H1 (cell line): Measurements from ENCODE around the gene CEP41. TPM values are rescaled to one million over a fixed set of nuclear protein-coding genes. Genes with fewer than 3 reads are reported as not detected.

Experiments used
- CTCF ChIA-PET: fragments of 300-600 bp; sonication (Branson Sonifier 250); formaldehyde crosslinking; loops from one replicate; lab custom pipeline; 2021; ENCODE audit not compliant: partially characterized antibody; lab: Charles Lee
- POLR2A ChIA-PET: fragments of 300-600 bp; sonication (Branson Sonifier 250); formaldehyde crosslinking; loops from one replicate; lab custom pipeline; 2021; ENCODE audit warnings: inconsistent platforms; ENCODE audit not compliant: partially characterized antibody; lab: Charles Lee
- DNase-seq, 2 experiments: peaks; one replicate each; pipeline versions ENCODE4 v3.0.0 to v3.0.0-alpha.2; 2010 to 2022; ENCODE audit warnings: low spot score in 2 of 2, low read depth in 1 of 2, mixed read lengths in 1 of 2
- FAIRE-seq: peaks from 2 replicates; lab custom pipeline; 2011; peaks lifted over from hg19 to GRCh38; lab: Jason Lieb, UNC
- H2AFZ ChIP-seq: 2 replicates; pipeline ENCODE4 v1.8.1; 2012; ENCODE audit warnings: low read length, inconsistent platforms
- H2AK5ac ChIP-seq: 2 replicates; pipeline ENCODE4 v1.6.1; 2013; ENCODE audit warnings: low read depth, low read length
- H2BK120ac ChIP-seq: replicated peaks from 2 replicates; pipeline ENCODE3; 2013; ENCODE audit warnings: low read depth, low read length, inconsistent platforms
- H2BK12ac ChIP-seq: 2 replicates; pipeline ENCODE4 v1.6.1; 2013; ENCODE audit warnings: low read depth, low read length
- H2BK15ac ChIP-seq: 2 replicates; pipeline ENCODE4 v1.6.1; 2013; ENCODE audit warnings: low read length
- H2BK20ac ChIP-seq: 2 replicates; pipeline ENCODE4 v1.6.1; 2013; ENCODE audit warnings: low read length
- H2BK5ac ChIP-seq: 2 replicates; pipeline ENCODE4 v1.6.1; 2013; ENCODE audit warnings: low read depth, low read length
- H3K14ac ChIP-seq: 2 replicates; pipeline ENCODE4 v1.6.1; 2013; ENCODE audit warnings: inconsistent platforms; ENCODE audit not compliant: insufficient read length
- H3K18ac ChIP-seq: 2 replicates; pipeline ENCODE4 v1.6.1; 2013; ENCODE audit warnings: low read length; ENCODE audit errors: extremely low read depth
- H3K23ac ChIP-seq: 2 replicates; pipeline ENCODE4 v1.6.1; 2013; ENCODE audit warnings: inconsistent platforms; ENCODE audit not compliant: insufficient read length
- H3K23me2 ChIP-seq: 2 replicates; pipeline ENCODE4 v1.6.1; 2013; ENCODE audit warnings: low read depth, low read length
- H3K27ac ChIP-seq: 2 replicates; pipeline ENCODE4 v1.6.1; 2011; ENCODE audit warnings: low read depth, low read length, inconsistent platforms
- H3K27me3 ChIP-seq, 4 experiments: replicated peaks in 1 of 4; 1 replicate in 1 of 4; 2 replicates in 3 of 4; pipeline versions ENCODE4 v1.6.1 to v1.8.1; 2011 to 2013; ENCODE audit warnings: low read length in 3 of 4, mild to moderate bottlenecking in 3 of 4, inconsistent platforms in 2 of 4, mixed read lengths in 2 of 4, moderate library complexity in 1 of 4; ENCODE audit not compliant: control insufficient read depth in 3 of 4, insufficient read depth in 3 of 4; ENCODE audit errors: extremely low read depth in 1 of 4
- H3K36me3 ChIP-seq, 4 experiments: 2 replicates each; pipeline versions ENCODE4 v1.6.1 to v1.8.1; 2011 to 2013; ENCODE audit warnings: mild to moderate bottlenecking in 4 of 4, low read length in 3 of 4, moderate library complexity in 2 of 4, control low read depth in 1 of 4, inconsistent platforms in 1 of 4; ENCODE audit not compliant: insufficient read depth in 4 of 4, control insufficient read depth in 2 of 4
- H3K4ac ChIP-seq: replicated peaks from 2 replicates; pipeline ENCODE3; 2013; ENCODE audit warnings: low read length, low read depth, mixed read lengths, inconsistent platforms; ENCODE audit not compliant: insufficient read length
- H3K4me1 ChIP-seq, 4 experiments: replicated peaks in 1 of 4; 1 replicate in 1 of 4; 2 replicates in 3 of 4; pipeline versions ENCODE4 v1.6.1 to v1.8.1; 2011 to 2013; ENCODE audit warnings: low read length in 3 of 4, inconsistent platforms in 2 of 4, mixed read lengths in 1 of 4; ENCODE audit not compliant: insufficient read depth in 4 of 4, control insufficient read depth in 3 of 4
- H3K4me2 ChIP-seq, 2 experiments: 2 replicates each; pipeline versions ENCODE4 v1.6.1 to v1.8.1; 2011 to 2013; ENCODE audit warnings: low read depth in 2 of 2, low read length in 2 of 2, control low read depth in 1 of 2, inconsistent platforms in 1 of 2, mild to moderate bottlenecking in 1 of 2; ENCODE audit not compliant: insufficient read depth in 1 of 2
- H3K4me3 ChIP-seq, 4 experiments: fragments of 200-600, 300-600 bp in 1 of 4; sonication (generic), shearing (Covaris generic), sonication (Bioruptor Twin) in 1 of 4; 2 replicates each; pipeline versions ENCODE4 v1.5.1 to v1.8.1; 2011 to 2016; ENCODE audit warnings: low read length in 4 of 4, low read depth in 3 of 4, control low read depth in 2 of 4, inconsistent platforms in 2 of 4, mild to moderate bottlenecking in 2 of 4, mixed read lengths in 1 of 4, moderate library complexity in 1 of 4; ENCODE audit not compliant: insufficient read depth in 2 of 4; ENCODE audit errors: extremely low read depth in 1 of 4
- H3K56ac ChIP-seq: replicated peaks from 2 replicates; pipeline ENCODE3; 2013; ENCODE audit warnings: low read depth, mild to moderate bottlenecking, mixed read lengths, low read length, inconsistent platforms; ENCODE audit not compliant: insufficient read length
- H3K79me1 ChIP-seq: 2 replicates; pipeline ENCODE4 v1.6.1; 2013; ENCODE audit warnings: low read depth, low read length, control low read depth
- H3K79me2 ChIP-seq, 2 experiments: 2 replicates each; pipeline versions ENCODE4 v1.6.1 to v1.8.1; 2012 to 2013; ENCODE audit warnings: low read length in 2 of 2, mild to moderate bottlenecking in 2 of 2, inconsistent platforms in 1 of 2; ENCODE audit not compliant: insufficient read depth in 2 of 2, control insufficient read depth in 1 of 2
- H3K9ac ChIP-seq, 4 experiments: replicated peaks in 1 of 4; 1 replicate in 1 of 4; 2 replicates in 3 of 4; pipeline versions ENCODE4 v1.6.1 to v1.8.1; 2011 to 2013; ENCODE audit warnings: low read depth in 3 of 4, low read length in 3 of 4, control low read depth in 2 of 4, mild to moderate bottlenecking in 2 of 4, moderate library complexity in 2 of 4, inconsistent platforms in 1 of 4; ENCODE audit errors: extremely low read depth in 1 of 4
- H3K9me3 ChIP-seq, 2 experiments: 2 replicates each; pipeline versions ENCODE4 v1.6.1 to v1.8.1; 2012 to 2013; ENCODE audit warnings: mild to moderate bottlenecking in 2 of 2, moderate library complexity in 2 of 2, control low read depth in 1 of 2, inconsistent platforms in 1 of 2, low read depth in 1 of 2, low read length in 1 of 2, mixed read lengths in 1 of 2; ENCODE audit not compliant: insufficient read depth in 2 of 2
- H4K20me1 ChIP-seq, 2 experiments: replicated peaks in 1 of 2; 2 replicates each; pipeline versions ENCODE3 to v1.8.1; 2011 to 2013; ENCODE audit warnings: inconsistent platforms in 2 of 2, low read length in 2 of 2, mild to moderate bottlenecking in 1 of 2; ENCODE audit not compliant: insufficient read depth in 2 of 2, control insufficient read depth in 1 of 2
- H4K5ac ChIP-seq: 2 replicates; pipeline ENCODE4 v1.6.1; 2013; ENCODE audit warnings: low read length, low read depth, mixed read lengths, inconsistent platforms; ENCODE audit not compliant: insufficient read length
- H4K8ac ChIP-seq: 2 replicates; pipeline ENCODE4 v1.8.0; 2013; ENCODE audit warnings: mild to moderate bottlenecking, moderate library complexity, low read length, inconsistent platforms; ENCODE audit not compliant: insufficient read depth; ENCODE audit errors: extremely low read depth
- H4K91ac ChIP-seq: replicated peaks from 2 replicates; pipeline ENCODE3; 2013; ENCODE audit warnings: low read length, mixed read lengths, inconsistent platforms; ENCODE audit not compliant: insufficient read length
- ATF2 ChIP-seq: IDR thresholded peaks from 2 replicates; pipeline ENCODE4 v1.6.1; 2012; ENCODE audit warnings: low read length, inconsistent platforms
- GABPA ChIP-seq: IDR thresholded peaks from 2 replicates; pipeline ENCODE4 v1.6.1; 2011; ENCODE audit warnings: mild to moderate bottlenecking, low read length, moderate library complexity, borderline replicate concordance; ENCODE audit not compliant: insufficient read depth
- PHF8 ChIP-seq: fragments of 200-600 bp; sonication (generic); conservative IDR thresholded peaks from 2 replicates; pipeline ENCODE4 v1.7.1; 2012; ENCODE audit warnings: low read depth, mild to moderate bottlenecking, inconsistent platforms, low read length, moderate library complexity
- RXRA ChIP-seq: IDR thresholded peaks from 2 replicates; pipeline ENCODE4 v1.6.1; 2011; ENCODE audit warnings: low read depth, mild to moderate bottlenecking, low read length, moderate library complexity; ENCODE audit not compliant: insufficient read depth
- SP1 ChIP-seq: IDR thresholded peaks from 2 replicates; pipeline ENCODE4 v1.6.1; 2011; ENCODE audit warnings: low read depth, low read length
- TAF1 ChIP-seq: IDR thresholded peaks from 2 replicates; pipeline ENCODE4 v1.6.1; 2011; ENCODE audit warnings: mild to moderate bottlenecking, low read depth, low read length
- TCF12 ChIP-seq: IDR thresholded peaks from 2 replicates; pipeline ENCODE4 v1.6.1; 2011; ENCODE audit warnings: low read depth, mild to moderate bottlenecking, low read length
- WGBS, 2 experiments: shearing (Covaris generic) in 1 of 2; methylation state at CpG; one replicate each; pipeline versions ENCODE4 v1.1.6 to v1.1.7; 2013 to 2015; ENCODE audit warnings: low lambda C conversion rate in 2 of 2, mixed read lengths in 2 of 2, inconsistent platforms in 1 of 2, low coverage in 1 of 2, missing lambda C conversion rate in 1 of 2; ENCODE audit not compliant: insufficient replicate concordance in 2 of 2, insufficient coverage in 1 of 2, insufficient read length in 1 of 2; ENCODE audit errors: extremely low coverage in 1 of 2, missing lambda C conversion rate in 1 of 2; 5-methylcytosine and 5-hydroxymethylcytosine counted together
- polyA plus RNA-seq, 7 experiments: library from polyadenylated mRNA; depleted of rRNA in 3 of 7; stranded (reverse) in 5 of 7; unstranded in 2 of 7; fragments of >200 nt in 5 of 7; fragments of 200-250 nt in 2 of 7; gene quantifications; 1 replicate in 5 of 7; 2 replicates in 1 of 7; 4 replicates in 1 of 7; pipeline versions ENCODE4 v1.2.1 to v1.2.3, GENCODE V29; 2011 to 2013; ENCODE audit warnings: missing spikeins in 2 of 7, mixed read lengths in 2 of 7
- total RNA-seq: library from RNA; stranded (reverse); fragmentation: NEBNext Ultra II Directional; extraction: Animal tissue kit (Norgen Biotek cat#: 25700); gene quantifications from 2 replicates; pipeline ENCODE4 v1.2.1, GENCODE V29; 2021

CEP41 gene
- total and polyA plus RNA-seq, 2 of the 8 experiments (the other 6 are each of a cell fraction or from before 2014, with no cell fraction given): 9.3 to 12.8 TPM

DNA sequence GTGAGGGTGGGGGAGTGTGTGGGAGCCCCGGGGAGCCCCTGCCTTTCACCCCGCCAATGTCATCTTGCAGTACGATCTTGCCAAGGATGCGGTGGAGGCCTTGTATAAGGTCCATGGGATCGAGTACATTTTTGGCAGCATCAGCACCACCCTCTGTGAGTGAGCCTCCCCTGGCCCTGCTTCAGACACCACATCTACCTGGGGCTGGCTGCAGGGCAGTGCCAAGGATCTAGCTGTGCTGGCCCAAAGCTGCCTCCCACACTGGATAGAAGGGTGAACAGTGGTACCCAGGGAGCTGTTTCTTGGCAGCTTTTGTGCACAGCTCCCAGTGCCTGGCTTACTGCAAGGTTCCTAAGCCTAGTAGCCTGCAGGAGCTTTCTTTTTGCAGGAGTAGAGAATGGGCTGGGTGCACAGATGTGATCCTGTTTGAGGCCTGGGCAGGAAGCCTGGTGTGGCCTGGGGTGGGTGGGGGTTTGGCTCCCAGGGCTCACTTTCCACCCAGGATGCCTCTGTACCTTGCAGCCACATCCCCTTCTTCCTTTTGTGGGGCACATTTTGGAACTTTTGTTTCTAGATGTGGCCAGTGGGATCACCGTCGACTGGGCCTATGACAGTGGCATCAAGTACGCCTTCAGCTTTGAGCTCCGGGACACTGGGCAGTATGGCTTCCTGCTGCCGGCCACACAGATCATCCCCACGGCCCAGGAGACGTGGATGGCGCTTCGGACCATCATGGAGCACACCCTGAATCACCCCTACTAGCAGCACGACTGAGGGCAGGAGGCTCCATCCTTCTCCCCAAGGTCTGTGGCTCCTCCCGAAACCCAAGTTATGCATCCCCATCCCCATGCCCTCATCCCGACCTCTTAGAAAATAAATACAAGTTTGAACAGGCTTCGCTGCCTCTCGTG is 72.7 kb downstream of the CEP41 start:
- Histone ChIP-seq H3K23me2 (no peaks in the 10 kb centered on the region), H4K91ac (peak overlapping the region; percentile 39), H3K9ac (no peak overlapping the region), H4K5ac (no peak overlapping the region), H3K4ac (no peak overlapping the region), H2AFZ (no peak overlapping the region), H3K23ac (no peak overlapping the region), H3K27me3 (no peaks in the 10 kb centered on the region; a peak in 1 of 7 replicates), H2BK15ac (no peak overlapping the region), H3K79me2 (no peaks in the 10 kb centered on the region), H3K79me1 (no peaks in the 10 kb centered on the region), H2AK5ac (0 out of 2 replicates have a peak overlapping the region, but pooled peaks have one; percentile 24), H2BK5ac (no peak overlapping the region), H3K4me1 (peaks cover 0 to 8% (median 0%) of the 10 kb centered on the region in 4 experiments; a peak in 4 of 7 replicates), H3K14ac (no peak overlapping the region), H2BK12ac (no peak overlapping the region), H2BK120ac (no peak overlapping the region), H4K8ac (peak overlapping the region; percentile 80; the same call in 1 of the 2 replicates), H3K4me2 (no peak overlapping the region), H3K18ac (no peak overlapping the region), H4K20me1 (no peaks in the 10 kb centered on the region), H3K56ac (no peak overlapping the region), H3K36me3 (no peaks in the 10 kb centered on the region), H2BK20ac (no peak overlapping the region), H3K4me3 (no peak overlapping the region), H3K27ac (no peak overlapping the region), H3K9me3 (no peaks in the 10 kb centered on the region)
- FAIRE-seq: no peak
- ChIA-PET CTCF (interaction anchor here (0.7 to 11.6 kb wide), 2 partner anchors 11 to 95 kb away, joined by 4 to 59 read pairs; partner anchors contain the start of gene CPA1), POLR2A (no interaction called here)
- DNase-seq: no peak
- 93% methylated on average over 19 of the region's 19 CpGs; no CpG with 5 or more reads in 1 of the 2 experiments for WGBS, 2 experiments
- TF ChIP-seq GABPA (no peak), RXRA (no peak), PHF8 (no peak), TCF12 (no peak), TAF1 (no peak), ATF2 (no peak), SP1 (no peak)
